Measurements from ENCODE around the gene C3orf22. TPM values are rescaled to one million over a fixed set of nuclear protein-coding genes. Genes with fewer than 3 reads are reported as not detected.

C3orf22 gene
- polyA plus RNA-seq, 3 donors: not detected

GRCh38 chr3:126516152-126516935, 42.4 kb downstream of the C3orf22 start:
- no peak overlapping the region for H3K9ac ChIP-seq (ENCODE audit: insufficient read depth, low read length, poor library complexity, severe bottlenecking)
- Mint-ChIP-seq H3K4me1 (no peaks in the 10 kb centered on the region), H3K27ac (no peak overlapping the region), H3K9me3 (peaks cover 0 to 1% (median 0%) of the 10 kb centered on the region in 7 donors), H3K36me3 (no peaks in the 10 kb centered on the region), H3K27me3 (ENCODE audit: low read depth in 3 of 3) (peaks cover 0 to 3% (median 0%) of the 10 kb centered on the region in 3 donors), H3K4me3 (no peak overlapping the region)
- H3K36me3 ChIP-seq (replicated peaks in 1 of 2; ENCODE audit: control insufficient read depth in 1 of 2, insufficient read depth in 2 of 2, low read length in 2 of 2): no peaks in the 10 kb centered on the region
- H3K4me2 ChIP-seq (replicated peaks; ENCODE audit: extremely low read depth, low read length, poor library complexity, severe bottlenecking): no peak overlapping the region
- H3K4me1 ChIP-seq (ENCODE audit: control insufficient read depth in 1 of 2, insufficient read depth in 2 of 2, low read length in 2 of 2): no peaks in the 10 kb centered on the region
- DNase-seq: no peak
- no peaks in the 10 kb centered on the region for H3K9me3 ChIP-seq (replicated peaks in 1 of 2; ENCODE audit: control insufficient read depth in 1 of 2, insufficient read depth in 1 of 2, low read length in 2 of 2)
- intact Hi-C loops (cut with micrococcal nuclease): no loop called here
- H3K27me3 ChIP-seq (ENCODE audit: control insufficient read depth in 2 of 2, insufficient read depth in 2 of 2, low read length in 2 of 2): no peaks in the 10 kb centered on the region
- no peak for TF ChIP-seq CTCF (IDR thresholded peaks at IDR 0.05)
- H3K4me3 ChIP-seq (replicated peaks in 1 of 3; ENCODE audit: low read depth in 2 of 3, low read length in 3 of 3): no peak overlapping the region
- no peak overlapping the region for H2AFZ ChIP-seq (ENCODE audit: insufficient read depth, low read depth, low read length, poor library complexity, severe bottlenecking)
- H3K79me2 ChIP-seq (ENCODE audit: insufficient read depth, low read length): no peaks in the 10 kb centered on the region
- H4K20me1 ChIP-seq (ENCODE audit: insufficient read depth, low read length): no peaks in the 10 kb centered on the region
- H3K27ac ChIP-seq (ENCODE audit: low read depth in 1 of 2, low read length in 2 of 2): no peak overlapping the region
- 100% methylated on average over 1 of the region's 6 CpGs for WGBS (ENCODE audit: insufficient coverage)

GRCh38 chr3:126515066-126515706, 43.5 kb downstream of the C3orf22 start:
- no peak for TF ChIP-seq CTCF (IDR thresholded peaks at IDR 0.05)
- no peak overlapping the region for H3K4me3 Mint-ChIP-seq
- no peaks in the 10 kb centered on the region for H3K4me1 Mint-ChIP-seq
- H3K4me1 ChIP-seq (ENCODE audit: control insufficient read depth in 1 of 2, insufficient read depth in 2 of 2, low read length in 2 of 2): no peaks in the 10 kb centered on the region
- no peak overlapping the region for H3K4me3 ChIP-seq (replicated peaks in 1 of 3; ENCODE audit: low read depth in 2 of 3, low read length in 3 of 3)
- H3K27me3 Mint-ChIP-seq (ENCODE audit: low read depth in 3 of 3): peaks cover 0 to 2% (median 0%) of the 10 kb centered on the region in 3 donors
- H3K27ac Mint-ChIP-seq: no peak overlapping the region
- no peaks in the 10 kb centered on the region for H3K27me3 ChIP-seq (ENCODE audit: control insufficient read depth in 2 of 2, insufficient read depth in 2 of 2, low read length in 2 of 2)
- H3K9me3 Mint-ChIP-seq: no peaks in the 10 kb centered on the region
- H3K36me3 ChIP-seq (replicated peaks in 1 of 2; ENCODE audit: control insufficient read depth in 1 of 2, insufficient read depth in 2 of 2, low read length in 2 of 2): no peaks in the 10 kb centered on the region
- no peak for DNase-seq
- intact Hi-C loops (cut with micrococcal nuclease): no loop called here
- no peaks in the 10 kb centered on the region for H3K36me3 Mint-ChIP-seq
- H3K9ac ChIP-seq (ENCODE audit: insufficient read depth, low read length, poor library complexity, severe bottlenecking): no peak overlapping the region
- H2AFZ ChIP-seq (ENCODE audit: insufficient read depth, low read depth, low read length, poor library complexity, severe bottlenecking): no peak overlapping the region
- H3K4me2 ChIP-seq (replicated peaks; ENCODE audit: extremely low read depth, low read length, poor library complexity, severe bottlenecking): no peak overlapping the region
- H3K27ac ChIP-seq (ENCODE audit: low read depth in 1 of 2, low read length in 2 of 2): no peak overlapping the region
- no peaks in the 10 kb centered on the region for H4K20me1 ChIP-seq (ENCODE audit: insufficient read depth, low read length)
- no peaks in the 10 kb centered on the region for H3K9me3 ChIP-seq (replicated peaks in 1 of 2; ENCODE audit: control insufficient read depth in 1 of 2, insufficient read depth in 1 of 2, low read length in 2 of 2)
- WGBS (ENCODE audit: insufficient coverage): 100% methylated on average over 2 of the region's 8 CpGs
- H3K79me2 ChIP-seq (ENCODE audit: insufficient read depth, low read length): no peaks in the 10 kb centered on the region
